ENCODE data around the gene PLXNA3. TPM values are rescaled to one million over a fixed set of nuclear protein-coding genes. Genes with fewer than 3 reads are reported as not detected.

Gene PLXNA3
- total RNA-seq, 1 experiment from 2014 or later, result 89.3 TPM

- CTCF ChIA-PET, result no interaction called here
- H3K27me3 ChIP-seq (ENCODE audit: insufficient read depth, low read length), result no peaks in the 10 kb centered on the region
- TF ChIP-seq POLR2A (IDR thresholded peaks at IDR 0.05; ENCODE audit: borderline replicate concordance, extremely low read depth, insufficient read depth, insufficient read length), result no peak
- TF ChIP-seq SIN3A (IDR thresholded peaks at IDR 0.05; ENCODE audit: low read depth), result no peak
- no peak for TF ChIP-seq SP1 (IDR thresholded peaks at IDR 0.05; ENCODE audit: low read depth)
- TF ChIP-seq EZH2 (IDR thresholded peaks at IDR 0.05), result no peak
- TF ChIP-seq CEBPB (IDR thresholded peaks at IDR 0.05; ENCODE audit: low read depth), result no peak
- TF ChIP-seq ZFX (IDR thresholded peaks at IDR 0.05), result no peak
- TF ChIP-seq MAX (IDR thresholded peaks at IDR 0.05), result no peak
- no peak for TF ChIP-seq REST (IDR thresholded peaks at IDR 0.05; ENCODE audit: low read depth)
- TF ChIP-seq SRF (IDR thresholded peaks at IDR 0.05; ENCODE audit: low read depth), result no peak
- no peak for TF ChIP-seq POLR2AphosphoS5 (IDR thresholded peaks at IDR 0.05; ENCODE audit: low read depth, low read length)
- RAD21 ChIA-PET (ENCODE audit: low non-redundant PET in 1 of 2, low total read pairs in 2 of 2, uncharacterized antibody in 2 of 2, unreplicated experiment in 2 of 2), result no interaction called here
- H4K20me1 ChIP-seq (ENCODE audit: insufficient read depth), result no peaks in the 10 kb centered on the region
- POLR2A ChIA-PET, result no interaction called here
- H3K4me1 ChIP-seq (ENCODE audit: control insufficient read depth in 1 of 2, insufficient read depth in 2 of 2, low read length in 2 of 2), result peaks cover 6 to 26% of the 10 kb centered on the region in 2 experiments; a peak in 3 of 4 replicates
- BruUV-seq (replicated peaks), result no TSS peak
- H3K27ac ChIP-seq (ENCODE audit: low read depth, low read length), result no peak overlapping the region
- H2AFZ ChIP-seq (ENCODE audit: low read depth, low read length, poor library complexity, severe bottlenecking), result no peak overlapping the region
- no peak overlapping the region for H3K4me3 ChIP-seq (replicated peaks in 1 of 2; ENCODE audit: low read depth in 1 of 2, low read length in 2 of 2)
- H3K36me3 ChIP-seq (ENCODE audit: control insufficient read depth in 1 of 2, insufficient read depth in 2 of 2, low read length in 2 of 2), result no peaks in the 10 kb centered on the region; a peak in 1 of 4 replicates
- DNase-seq (ENCODE audit: low read depth, low spot score) (no peak), ATAC-seq (no peak)
- no peaks in the 10 kb centered on the region for H3K9me2 ChIP-seq (ENCODE audit: insufficient read depth)
- H3K79me2 ChIP-seq (ENCODE audit: insufficient read depth, low read length), result peaks cover 37% of the 10 kb centered on the region
- intact Hi-C loops (cut with micrococcal nuclease), result loop anchor here (5.0 kb wide), 1 partner anchor 36 kb away; the partner anchor contains the start of gene LAGE3
- no peaks in the 10 kb centered on the region for H3K9me3 ChIP-seq (ENCODE audit: control insufficient read depth in 1 of 2, insufficient read depth in 1 of 2, low read depth in 1 of 2, low read length in 2 of 2)
- no peak overlapping the region for H3K4me2 ChIP-seq (ENCODE audit: low read length)
- H3K9ac ChIP-seq (ENCODE audit: low read length), result no peak overlapping the region
Observed at GRCh38 chrX:154441564-154441963, 16.5 kb upstream of the PLXNA3 start.
